K562 (cell line): ENCODE measurements around the gene DNAH3.
"Not testable (repeated sequence)": the region's sequence is repeated elsewhere in the genome, so short reads cannot be mapped to it uniquely, and the experiment has no call there.

Experiments
- CTCF ChIP-seq, 3 experiments: IDR thresholded peaks in 2 of 3; conservative IDR thresholded peaks in 1 of 3; 2 replicates each; pipeline ENCODE4 v1.5.1; 2011 to 2012; ENCODE audit warnings: low read length in 3 of 3, mild to moderate bottlenecking in 3 of 3, control low read depth in 2 of 3, improper control_type of control experiment in 1 of 3, inconsistent platforms in 1 of 3, low read depth in 1 of 3, mixed read lengths in 1 of 3, moderate library complexity in 1 of 3; ENCODE audit not compliant: insufficient read depth in 2 of 3
- JUN ChIP-seq, 2 experiments: sonication (generic) in 1 of 2; formaldehyde crosslinking in 1 of 2; IDR thresholded peaks; 2 replicates each; pipeline versions ENCODE4 v1.6.1 to v1.8.0; 2012 to 2022; ENCODE audit warnings: borderline replicate concordance in 2 of 2, mild to moderate bottlenecking in 2 of 2, improper control_type of control experiment in 1 of 2, low read depth in 1 of 2, low read length in 1 of 2, missing genetic modification reagents in 1 of 2
- KDM1A ChIP-seq, 2 experiments: fragments of 450-650 bp; IDR thresholded peaks; 2 replicates each; pipeline ENCODE4 v1.6.1; 2016; ENCODE audit warnings: mild to moderate bottlenecking in 2 of 2
- KHSRP ChIP-seq: fragments of 450-650 bp; IDR thresholded peaks from 2 replicates; pipeline ENCODE4 v1.6.1; 2017
- MAX ChIP-seq: sonication (generic); formaldehyde crosslinking; IDR thresholded peaks from 2 replicates; pipeline ENCODE4 v1.9.0; 2022; ENCODE audit warnings: mild to moderate bottlenecking, missing genetic modification reagents
- MITF ChIP-seq: IDR thresholded peaks from 2 replicates; pipeline ENCODE4 v1.6.1; 2014; ENCODE audit warnings: antibody characterized with exemption
- MYC ChIP-seq, 2 experiments: fragments of 250-450 bp in 1 of 2; sonication (Bioruptor Pico) in 1 of 2; IDR thresholded peaks; 2 replicates each; pipeline versions ENCODE4 v1.5.1 to v1.6.1; 2012 to 2021; ENCODE audit warnings: low read depth in 2 of 2, borderline replicate concordance in 1 of 2, improper control_type of control experiment in 1 of 2, low read length in 1 of 2, mild to moderate bottlenecking in 1 of 2, moderate library complexity in 1 of 2
- PPARD ChIP-seq: fragments of 250-450 bp; sonication (Bioruptor Pico); IDR thresholded peaks from 2 replicates; pipeline ENCODE4 v1.8.0; 2022; ENCODE audit warnings: inconsistent platforms, mild to moderate bottlenecking, moderate library complexity
- REST ChIP-seq, 2 experiments: fragments of 450-650 bp; formaldehyde crosslinking in 1 of 2; IDR thresholded peaks; 2 replicates each; pipeline versions ENCODE4 v1.4.0 to v1.6.1; 2014 to 2020; ENCODE audit warnings: mild to moderate bottlenecking in 2 of 2, borderline replicate concordance in 1 of 2, low read depth in 1 of 2
- SIRT6 ChIP-seq: IDR thresholded peaks from one replicate; pipeline ENCODE4 v1.6.1; 2012; ENCODE audit warnings: low read depth, mild to moderate bottlenecking, control low read depth, inconsistent platforms, low read length, moderate library complexity
- SUPT5H ChIP-seq: fragments of 450-650 bp; IDR thresholded peaks from 2 replicates; pipeline ENCODE4 v1.6.1; 2016
- ZHX1 ChIP-seq: fragments of 150-350 bp; conservative IDR thresholded peaks from 2 replicates; pipeline ENCODE4 v1.6.1; 2014; ENCODE audit warnings: low read length
- ZNF274 ChIP-seq: IDR thresholded peaks from 2 replicates; pipeline ENCODE4 v1.6.1; 2011; ENCODE audit warnings: low read depth, mild to moderate bottlenecking, low read length, moderate library complexity, borderline replicate concordance

GRCh38 chr16:21048091-21048912, 102.3 kb downstream of the DNAH3 start:
- TF ChIP-seq REST (IDR thresholded peaks at IDR 0.05; ENCODE audit: borderline replicate concordance); REST (CRISPR knock-in tag; IDR thresholded peaks at IDR 0.05; ENCODE audit: low read depth); SIRT6; MYC (IDR thresholded peaks at IDR 0.05; ENCODE audit: low read depth, low read length); MYC (CRISPR knock-in tag; IDR thresholded peaks at IDR 0.05; ENCODE audit: borderline replicate concordance, low read depth); JUN (IDR thresholded peaks at IDR 0.05; ENCODE audit: borderline replicate concordance, low read depth, low read length); JUN (CRISPR knock-in tag; IDR thresholded peaks at IDR 0.05; ENCODE audit: borderline replicate concordance); CTCF (IDR thresholded peaks at IDR 0.05 in 2 of 3, conservative IDR thresholded peaks at IDR 0.05 in 1 of 3; ENCODE audit: insufficient read depth in 2 of 3, low read depth in 1 of 3, low read length in 3 of 3); KHSRP; KDM1A (IDR thresholded peaks at IDR 0.05); ZNF274; ZHX1; SUPT5H; MITF; MAX (CRISPR knock-in tag); PPARD (CRISPR knock-in tag): not testable (repeated sequence)
